GM19397 (cell line): Measurements from ENCODE around the gene KPNA4.
"Not testable (repeated sequence)": the region's sequence is repeated elsewhere in the genome, so short reads cannot be mapped to it uniquely, and the experiment has no call there.

Experiments
- ATAC-seq: cut with Tn5 transposase; IDR thresholded peaks from one replicate; pipeline ENCODE4 v1.9.1; 2021; ENCODE audit warnings: mild to moderate bottlenecking, moderate library complexity; ENCODE audit not compliant: unreplicated experiment

The KPNA4 gene

GRCh38 chr3:160565442-160566403, at the start of gene KPNA4:
TSS of gene KPNA4 (minus strand) at chr3:160565571. CDS start at chr3:160565282, 289 bp downstream.
- ATAC-seq: peak; percentile 94

- no peak for ATAC-seq
These were observed 48.3 kb upstream of the KPNA4 start for GRCh38 chr3:160613661-160614060.

- no peak for ATAC-seq
These were observed 47.2 kb upstream of the KPNA4 start for GRCh38 chr3:160612386-160613075.

- ATAC-seq: no peak
These were observed 45.8 kb upstream of the KPNA4 start for GRCh38 chr3:160611141-160611540.

- ATAC-seq: no peak
These were observed 43.5 kb upstream of the KPNA4 start for GRCh38 chr3:160608870-160609269.

- no peak for ATAC-seq
These were observed 42.5 kb upstream of the KPNA4 start for GRCh38 chr3:160607826-160608225.

- no peak for ATAC-seq
These were observed 39.9 kb upstream of the KPNA4 start for GRCh38 chr3:160605315-160605714.

GRCh38 chr3:160603845-160604244, 38.5 kb upstream of the KPNA4 start:
- ATAC-seq: not testable (repeated sequence)

GRCh38 chr3:160602259-160602658, 36.9 kb upstream of the KPNA4 start:
- no peak for ATAC-seq

- no peak for ATAC-seq
These were observed 35.9 kb upstream of the KPNA4 start for GRCh38 chr3:160601288-160601687.

- no peak for ATAC-seq
These were observed 33.5 kb upstream of the KPNA4 start for GRCh38 chr3:160598865-160599264.

GRCh38 chr3:160588023-160588422, 22.7 kb upstream of the KPNA4 start:
- no peak for ATAC-seq

- no peak for ATAC-seq
These were observed 21.7 kb upstream of the KPNA4 start for GRCh38 chr3:160587105-160587504.

GRCh38 chr3:160586679-160587078, 21.3 kb upstream of the KPNA4 start:
- ATAC-seq: no peak

- no peak for ATAC-seq
These were observed 18.1 kb upstream of the KPNA4 start for GRCh38 chr3:160583451-160583850.

- no peak for ATAC-seq
These were observed 15.6 kb upstream of the KPNA4 start for GRCh38 chr3:160580938-160581337.

GRCh38 chr3:160577556-160578195, 12.3 kb upstream of the KPNA4 start:
- no peak for ATAC-seq

GRCh38 chr3:160577093-160577492, 11.7 kb upstream of the KPNA4 start:
- no peak for ATAC-seq

- ATAC-seq: no peak
These were observed 11.2 kb upstream of the KPNA4 start for GRCh38 chr3:160576621-160577020.

- ATAC-seq: no peak
These were observed 10.2 kb upstream of the KPNA4 start for GRCh38 chr3:160575589-160575988.

- no peak for ATAC-seq
These were observed 9.3 kb upstream of the KPNA4 start for GRCh38 chr3:160574636-160575035.
